Measurements from ENCODE around the gene PPP6R2. TPM values are rescaled to one million over a fixed set of nuclear protein-coding genes. Genes with fewer than 3 reads are reported as not detected.
A peak's percentile ranks its signal among the peaks of the same experiment; 100 is the strongest.

The PPP6R2 gene
- total and polyA plus RNA-seq, 9 of the 15 experiments (the other 6 are each of a cell fraction or from before 2014, with no cell fraction given), result 0.32 to 39.8 (median 21.4) TPM

DNA sequence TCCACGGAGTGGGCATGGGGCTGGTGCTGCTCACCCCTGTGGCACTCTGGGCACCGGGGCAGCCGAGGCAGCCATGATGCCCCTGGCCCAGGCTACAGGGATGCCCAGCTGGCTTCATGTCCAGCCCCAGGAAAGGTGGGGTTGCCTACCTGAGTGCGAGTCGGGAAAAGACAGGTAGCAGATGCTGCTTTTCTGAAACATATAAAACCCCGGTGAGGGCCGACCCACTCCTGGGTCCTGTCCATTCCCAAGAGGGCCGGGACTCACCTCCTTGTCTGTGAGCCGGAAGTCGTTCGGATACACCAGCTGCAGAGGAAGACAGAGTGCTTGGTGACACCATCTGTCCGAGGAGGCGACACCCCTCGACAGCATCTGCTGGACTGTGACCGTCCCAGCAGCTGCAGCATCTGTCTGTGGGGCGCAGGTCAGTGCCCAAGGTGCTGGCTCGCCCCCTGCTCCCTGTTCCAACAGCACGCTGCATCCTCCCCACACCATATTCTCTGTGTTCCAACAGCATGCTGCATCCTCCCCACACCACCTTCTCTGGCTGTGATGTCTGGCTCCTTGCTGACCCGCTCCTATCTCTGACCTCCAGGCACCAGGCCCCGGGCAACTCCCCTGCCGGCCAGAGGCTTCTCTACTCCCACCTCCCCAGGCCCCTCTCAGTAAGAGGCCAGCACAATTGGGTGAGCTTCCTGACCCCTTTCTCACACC is 24.3 kb upstream of the PPP6R2 start (continued):
- TF ChIP-seq, protein P1, sequence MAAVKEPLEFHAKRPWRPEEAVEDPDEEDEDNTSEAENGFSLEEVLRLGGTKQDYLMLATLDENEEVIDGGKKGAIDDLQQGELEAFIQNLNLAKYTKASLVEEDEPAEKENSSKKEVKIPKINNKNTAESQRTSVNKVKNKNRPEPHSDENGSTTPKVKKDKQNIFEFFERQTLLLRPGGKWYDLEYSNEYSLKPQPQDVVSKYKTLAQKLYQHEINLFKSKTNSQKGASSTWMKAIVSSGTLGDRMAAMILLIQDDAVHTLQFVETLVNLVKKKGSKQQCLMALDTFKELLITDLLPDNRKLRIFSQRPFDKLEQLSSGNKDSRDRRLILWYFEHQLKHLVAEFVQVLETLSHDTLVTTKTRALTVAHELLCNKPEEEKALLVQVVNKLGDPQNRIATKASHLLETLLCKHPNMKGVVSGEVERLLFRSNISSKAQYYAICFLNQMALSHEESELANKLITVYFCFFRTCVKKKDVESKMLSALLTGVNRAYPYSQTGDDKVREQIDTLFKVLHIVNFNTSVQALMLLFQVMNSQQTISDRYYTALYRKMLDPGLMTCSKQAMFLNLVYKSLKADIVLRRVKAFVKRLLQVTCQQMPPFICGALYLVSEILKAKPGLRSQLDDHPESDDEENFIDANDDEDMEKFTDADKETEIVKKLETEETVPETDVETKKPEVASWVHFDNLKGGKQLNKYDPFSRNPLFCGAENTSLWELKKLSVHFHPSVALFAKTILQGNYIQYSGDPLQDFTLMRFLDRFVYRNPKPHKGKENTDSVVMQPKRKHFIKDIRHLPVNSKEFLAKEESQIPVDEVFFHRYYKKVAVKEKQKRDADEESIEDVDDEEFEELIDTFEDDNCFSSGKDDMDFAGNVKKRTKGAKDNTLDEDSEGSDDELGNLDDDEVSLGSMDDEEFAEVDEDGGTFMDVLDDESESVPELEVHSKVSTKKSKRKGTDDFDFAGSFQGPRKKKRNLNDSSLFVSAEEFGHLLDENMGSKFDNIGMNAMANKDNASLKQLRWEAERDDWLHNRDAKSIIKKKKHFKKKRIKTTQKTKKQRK (IDR thresholded peaks at IDR 0.05; ENCODE audit: borderline replicate concordance, low read depth, low read length), result no peak
- TF ChIP-seq, protein P2, sequence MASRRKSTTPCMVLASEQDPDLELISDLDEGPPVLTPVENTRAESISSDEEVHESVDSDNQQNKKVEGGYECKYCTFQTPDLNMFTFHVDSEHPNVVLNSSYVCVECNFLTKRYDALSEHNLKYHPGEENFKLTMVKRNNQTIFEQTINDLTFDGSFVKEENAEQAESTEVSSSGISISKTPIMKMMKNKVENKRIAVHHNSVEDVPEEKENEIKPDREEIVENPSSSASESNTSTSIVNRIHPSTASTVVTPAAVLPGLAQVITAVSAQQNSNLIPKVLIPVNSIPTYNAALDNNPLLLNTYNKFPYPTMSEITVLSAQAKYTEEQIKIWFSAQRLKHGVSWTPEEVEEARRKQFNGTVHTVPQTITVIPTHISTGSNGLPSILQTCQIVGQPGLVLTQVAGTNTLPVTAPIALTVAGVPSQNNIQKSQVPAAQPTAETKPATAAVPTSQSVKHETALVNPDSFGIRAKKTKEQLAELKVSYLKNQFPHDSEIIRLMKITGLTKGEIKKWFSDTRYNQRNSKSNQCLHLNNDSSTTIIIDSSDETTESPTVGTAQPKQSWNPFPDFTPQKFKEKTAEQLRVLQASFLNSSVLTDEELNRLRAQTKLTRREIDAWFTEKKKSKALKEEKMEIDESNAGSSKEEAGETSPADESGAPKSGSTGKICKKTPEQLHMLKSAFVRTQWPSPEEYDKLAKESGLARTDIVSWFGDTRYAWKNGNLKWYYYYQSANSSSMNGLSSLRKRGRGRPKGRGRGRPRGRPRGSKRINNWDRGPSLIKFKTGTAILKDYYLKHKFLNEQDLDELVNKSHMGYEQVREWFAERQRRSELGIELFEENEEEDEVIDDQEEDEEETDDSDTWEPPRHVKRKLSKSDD (conservative IDR thresholded peaks at IDR 0.05; ENCODE audit: low read length), result no peak
- TF ChIP-seq ASH1L (IDR thresholded peaks at IDR 0.05; ENCODE audit: borderline replicate concordance, low read depth, partially characterized antibody), result no peak
- no peak for TF ChIP-seq ZNF165 (CRISPR knock-in tag; IDR thresholded peaks at IDR 0.05; ENCODE audit: borderline replicate concordance)
- peak; percentile 21 for TF ChIP-seq TAF1 (IDR thresholded peaks at IDR 0.05; ENCODE audit: control insufficient read depth, extremely low read depth, insufficient read depth, low read length, severe bottlenecking)
- peak in 1 of 2 experiments; percentile 31; a peak in 1 of 4 replicates for TF ChIP-seq ZMIZ1 (IDR thresholded peaks at IDR 0.05; ENCODE audit: low read depth in 2 of 2, low read length in 2 of 2)
- TF ChIP-seq ZC3H11A (IDR thresholded peaks at IDR 0.05; ENCODE audit: low read depth, low read length), result no peak
- TF ChIP-seq, protein P3, sequence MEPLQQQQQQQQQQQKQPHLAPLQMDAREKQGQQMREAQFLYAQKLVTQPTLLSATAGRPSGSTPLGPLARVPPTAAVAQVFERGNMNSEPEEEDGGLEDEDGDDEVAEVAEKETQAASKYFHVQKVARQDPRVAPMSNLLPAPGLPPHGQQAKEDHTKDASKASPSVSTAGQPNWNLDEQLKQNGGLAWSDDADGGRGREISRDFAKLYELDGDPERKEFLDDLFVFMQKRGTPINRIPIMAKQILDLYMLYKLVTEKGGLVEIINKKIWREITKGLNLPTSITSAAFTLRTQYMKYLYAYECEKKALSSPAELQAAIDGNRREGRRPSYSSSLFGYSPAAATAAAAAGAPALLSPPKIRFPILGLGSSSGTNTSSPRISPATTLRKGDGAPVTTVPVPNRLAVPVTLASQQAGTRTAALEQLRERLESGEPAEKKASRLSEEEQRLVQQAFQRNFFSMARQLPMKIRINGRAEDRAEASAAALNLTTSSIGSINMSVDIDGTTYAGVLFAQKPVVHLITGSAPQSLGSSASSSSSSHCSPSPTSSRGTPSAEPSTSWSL (CRISPR knock-in tag; IDR thresholded peaks at IDR 0.05; ENCODE audit: borderline replicate concordance), result no peak
- no peak for TF ChIP-seq MYBL2 (IDR thresholded peaks at IDR 0.05; ENCODE audit: low read depth)
- no peak for TF ChIP-seq MYBL2 (CRISPR knock-in tag; IDR thresholded peaks at IDR 0.05; ENCODE audit: borderline replicate concordance)
- TF ChIP-seq HNRNPLL (IDR thresholded peaks at IDR 0.05; ENCODE audit: low read depth, low read length, poor library complexity, severe bottlenecking), result no peak
- TF ChIP-seq TCF7 (IDR thresholded peaks at IDR 0.05; ENCODE audit: borderline replicate concordance), result 0 out of 2 replicates have a peak, but pooled peaks have one; percentile 29
- TF ChIP-seq KHSRP (IDR thresholded peaks at IDR 0.05), result no peak
